Activated CD4-positive, alpha-beta T cell treated with anti-CD3 and anti-CD28 coated beads for 24 hours (primary cell): Measurements from ENCODE around the gene VPS39.

Experiments used
- DNase-seq, 2 donors: peaks; one replicate each; pipeline ENCODE4 v3.0.0-alpha.2; 2020; ENCODE audit warnings: low read depth in 2 of 2

VPS39 gene

GRCh38 chr15:42131826-42132806 lies 76.0 kb downstream of the VPS39 start:
- DNase-seq, result no peak

GRCh38 chr15:42131006-42131405 lies 77.1 kb downstream of the VPS39 start:
- no peak for DNase-seq

GRCh38 chr15:42130246-42130986 lies 77.7 kb downstream of the VPS39 start:
- no peak for DNase-seq

- no peak for DNase-seq
These were observed 78.7 kb downstream of the VPS39 start for GRCh38 chr15:42129364-42129763.

GRCh38 chr15:42128476-42128875 lies 79.6 kb downstream of the VPS39 start:
- DNase-seq, result no peak

- DNase-seq, result no peak
These were observed 84.6 kb downstream of the VPS39 start for GRCh38 chr15:42123546-42123945.

- no peak for DNase-seq
These were observed 86.4 kb downstream of the VPS39 start for GRCh38 chr15:42121682-42122081.

GRCh38 chr15:42121021-42121420 lies 87.1 kb downstream of the VPS39 start:
- no peak for DNase-seq

- no peak for DNase-seq
These were observed 87.8 kb downstream of the VPS39 start for GRCh38 chr15:42120285-42120684.

- no peak for DNase-seq
These were observed 88.7 kb downstream of the VPS39 start for GRCh38 chr15:42119446-42119760.

- DNase-seq, result no peak
These were observed 89.3 kb downstream of the VPS39 start for GRCh38 chr15:42118650-42119445.

GRCh38 chr15:42111924-42112323 lies 96.2 kb downstream of the VPS39 start:
- DNase-seq, result no peak

GRCh38 chr15:42110367-42110766 lies 97.7 kb downstream of the VPS39 start:
- no peak for DNase-seq

GRCh38 chr15:42108806-42109205 lies 99.3 kb downstream of the VPS39 start:
- DNase-seq, result no peak
